ENCODE measurements around the gene CLN5.

GRCh38 chr13:76958841-76959432 lies 32.9 kb upstream of the CLN5 start:
- TF ChIP-seq CTCF (IDR thresholded peaks at IDR 0.05) (no peak), POLR2A (IDR thresholded peaks at IDR 0.05) (no peak)

All from thyroid gland (tissue), 4 donors.